HG03469 (cell line): ENCODE results near the gene DDI2.
"Not testable (repeated sequence)": the region's sequence is repeated elsewhere in the genome, so short reads cannot be mapped to it uniquely, and the experiment has no call there.

Source experiments
- ATAC-seq: cut with Tn5 transposase; IDR thresholded peaks from one replicate; pipeline ENCODE4 v1.9.1; 2021; ENCODE audit warnings: mild to moderate bottlenecking, moderate library complexity, moderate number of reproducible peaks; ENCODE audit not compliant: unreplicated experiment

DDI2 gene

DNA sequence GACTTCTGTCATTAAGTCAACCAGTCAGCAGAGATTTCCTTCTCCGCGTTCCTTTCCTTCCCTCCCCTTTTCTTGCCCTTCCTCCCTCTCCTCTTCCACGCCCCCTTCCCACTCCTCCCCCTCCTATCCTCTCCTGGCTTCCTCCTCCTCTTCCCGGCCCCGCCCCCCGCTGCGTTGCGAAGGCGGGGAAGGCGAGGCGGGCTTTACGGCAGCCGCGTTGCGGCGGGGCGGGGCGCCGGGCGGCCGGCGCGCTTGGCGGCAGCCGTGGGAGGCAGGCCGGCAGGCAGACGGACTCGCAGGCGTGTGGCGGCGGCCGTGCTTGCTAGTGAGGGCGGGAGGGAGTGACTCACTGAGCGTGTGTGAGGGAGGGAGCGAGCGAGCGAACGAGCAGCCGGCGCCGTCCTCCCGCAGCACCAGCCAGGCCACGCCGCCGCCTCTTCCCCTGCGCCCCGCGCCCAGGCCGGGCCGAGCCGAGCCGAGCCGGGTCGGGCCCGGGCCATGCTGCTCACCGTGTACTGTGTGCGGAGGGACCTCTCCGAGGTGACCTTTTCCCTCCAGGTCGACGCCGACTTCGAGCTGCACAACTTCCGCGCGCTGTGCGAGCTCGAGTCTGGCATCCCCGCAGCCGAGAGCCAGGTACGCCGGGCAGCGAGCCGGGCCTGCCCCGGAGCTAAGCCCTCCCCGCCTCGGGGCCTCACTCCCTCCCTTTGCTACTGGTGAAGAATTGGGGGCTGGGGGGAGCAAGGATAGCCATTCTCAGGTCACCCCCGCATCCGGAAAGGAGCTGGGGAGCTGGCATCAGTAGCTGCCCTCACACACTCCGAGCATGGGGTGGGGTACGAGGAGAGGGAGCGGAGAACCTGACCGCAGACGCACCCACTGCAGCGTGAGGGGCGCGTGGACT, at the start of gene DDI2:
DDI2 (plus strand) TSS at position 286 of the 904 bp plus-strand sequence; CDS start at position 499, 213 bp downstream.
- ATAC-seq: peak; percentile 43

- ATAC-seq: no peak
Observed at GRCh38 chr1:15568387-15569073, 48.7 kb upstream of the DDI2 start.

DNA sequence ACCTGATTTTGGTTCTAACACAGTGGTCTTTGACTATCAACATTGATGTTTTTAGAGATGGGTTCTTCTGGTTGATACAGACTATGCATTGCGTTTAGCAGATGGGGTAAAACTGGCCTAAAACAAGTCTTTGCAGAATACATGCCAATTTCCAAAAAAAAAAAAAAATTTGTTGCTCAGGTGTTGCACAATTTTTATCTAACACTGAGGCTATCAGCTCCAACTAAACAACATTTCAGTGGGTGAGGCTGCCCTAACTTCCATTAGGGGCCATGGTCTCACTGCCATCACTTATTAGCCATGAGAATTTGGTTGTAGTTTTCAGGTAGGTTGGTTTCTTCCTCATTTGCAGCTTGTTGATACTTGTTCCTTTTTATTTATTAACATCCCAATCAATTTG, 46.4 kb upstream of the DDI2 start:
- ATAC-seq: no peak

GRCh38 chr1:15571266-15571665, 46.0 kb upstream of the DDI2 start:
- ATAC-seq: no peak

- no peak for ATAC-seq
Observed at GRCh38 chr1:15573477-15573876, 43.8 kb upstream of the DDI2 start.

GRCh38 chr1:15574741-15575140, 42.5 kb upstream of the DDI2 start:
- ATAC-seq: no peak

DNA sequence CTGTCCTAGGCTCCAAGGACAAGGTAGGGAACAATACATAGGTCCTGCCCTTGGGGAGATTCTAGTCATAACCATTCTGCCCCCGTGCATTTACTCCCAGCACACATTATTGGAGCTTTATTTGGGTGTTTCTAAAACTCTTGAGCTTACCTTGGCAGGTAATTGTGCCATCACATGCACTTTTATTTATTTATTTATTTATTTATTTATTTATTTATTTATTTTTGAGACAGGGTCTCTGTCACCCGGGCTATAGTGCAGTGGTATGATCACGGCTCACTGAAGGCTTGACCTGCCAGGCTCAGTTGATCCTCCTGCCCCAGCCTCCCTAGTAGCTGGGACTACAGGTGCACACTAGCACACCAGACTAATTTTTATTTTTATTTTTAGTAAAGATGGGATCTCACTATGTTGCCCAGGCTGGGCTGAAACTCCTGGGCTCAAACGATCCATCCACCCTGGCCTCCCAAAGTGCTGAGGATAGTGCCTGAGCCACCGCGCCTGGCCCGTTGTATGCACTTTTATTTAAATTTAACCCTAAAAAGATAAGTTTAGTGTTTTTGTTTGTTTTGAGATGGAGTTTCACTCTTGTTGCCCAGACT, 41.6 kb upstream of the DDI2 start:
- ATAC-seq: no peak

DNA sequence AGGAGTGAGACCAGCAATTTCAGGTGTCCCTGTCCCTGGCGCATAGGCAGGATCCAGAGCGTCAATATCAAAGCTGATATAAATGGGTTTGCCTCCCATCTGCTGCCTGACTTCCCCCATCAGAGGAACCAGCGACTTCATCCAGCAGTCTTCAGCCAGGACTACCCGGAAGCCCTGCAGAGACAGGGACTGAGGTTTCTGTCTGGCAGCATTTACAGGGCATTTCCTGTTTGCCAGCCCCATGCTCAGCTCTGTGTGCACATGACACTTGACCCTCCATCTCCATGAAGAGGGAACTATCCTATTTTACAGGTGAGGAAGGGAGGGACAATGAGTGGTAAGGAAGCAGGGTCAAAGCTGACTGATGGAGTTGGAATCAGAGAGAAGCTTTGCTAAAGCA, 39.6 kb upstream of the DDI2 start:
- ATAC-seq: no peak

- ATAC-seq: no peak
Observed at GRCh38 chr1:15578921-15579682, 38.2 kb upstream of the DDI2 start.

GRCh38 chr1:15579683-15580047, 37.6 kb upstream of the DDI2 start:
- no peak for ATAC-seq

GRCh38 chr1:15583016-15583706, 34.1 kb upstream of the DDI2 start:
- no peak for ATAC-seq

- ATAC-seq: no peak
Observed at GRCh38 chr1:15584489-15585363, 32.5 kb upstream of the DDI2 start, which contains the start of gene AGMAT. AGMAT (minus strand) TSS chr1:15585051; CDS start chr1:15584967, 84 bp downstream.

- ATAC-seq: no peak
Observed at GRCh38 chr1:15592285-15592684, 25.0 kb upstream of the DDI2 start.

- no peak for ATAC-seq
Observed at GRCh38 chr1:15595809-15596617, 21.2 kb upstream of the DDI2 start.

DNA sequence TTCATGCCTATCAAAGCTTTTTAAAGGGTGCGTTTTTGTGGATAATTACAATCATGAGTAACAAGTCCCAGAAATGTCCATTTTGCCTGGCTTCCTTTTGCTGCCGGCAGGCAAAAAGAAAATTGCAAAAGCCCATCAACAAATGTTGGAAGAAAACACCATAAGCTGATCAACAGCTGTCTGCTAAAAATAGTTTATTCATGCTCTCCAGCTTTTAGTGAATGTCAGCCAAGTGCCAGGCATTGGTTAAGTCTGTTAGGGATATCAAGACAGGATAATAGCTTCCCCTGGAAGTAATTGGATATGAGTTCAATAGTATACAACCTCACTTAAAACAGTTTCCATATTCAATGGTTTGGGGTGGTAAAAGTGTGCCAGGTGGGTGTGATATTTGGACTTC, 18.8 kb upstream of the DDI2 start:
- no peak for ATAC-seq

- ATAC-seq: peak; percentile 71
Observed at GRCh38 chr1:15603050-15603965, 13.9 kb upstream of the DDI2 start.

GRCh38 chr1:15603966-15604282, 13.3 kb upstream of the DDI2 start:
- ATAC-seq: not testable (repeated sequence)

GRCh38 chr1:15604400-15604799, 12.9 kb upstream of the DDI2 start:
- not testable (repeated sequence) for ATAC-seq
